ENCODE data around the gene SLC31A1.

GRCh38 chr9:113255438-113255837, 34.1 kb downstream of the SLC31A1 start:
- TF ChIP-seq SIN3A (IDR thresholded peaks at IDR 0.05; ENCODE audit: borderline replicate concordance, insufficient read depth, low read length): no peak
- no peak for TF ChIP-seq POLR2AphosphoS5 (IDR thresholded peaks at IDR 0.05; ENCODE audit: low read depth, low read length)
- no peak for TF ChIP-seq FOXP2 (optimal IDR thresholded peaks at IDR 0.05; ENCODE audit: borderline replicate concordance, extremely low read depth, extremely low read length, insufficient read depth)
